ENCODE results near the gene NAXE. TPM values are rescaled to one million over a fixed set of nuclear protein-coding genes. Genes with fewer than 3 reads are reported as not detected.
"Not testable (repeated sequence)": the region's sequence is repeated elsewhere in the genome, so short reads cannot be mapped to it uniquely, and the experiment has no call there.

The NAXE gene
- total and polyA plus RNA-seq, 2 donors, result 40.2 to 64.4 TPM

DNA sequence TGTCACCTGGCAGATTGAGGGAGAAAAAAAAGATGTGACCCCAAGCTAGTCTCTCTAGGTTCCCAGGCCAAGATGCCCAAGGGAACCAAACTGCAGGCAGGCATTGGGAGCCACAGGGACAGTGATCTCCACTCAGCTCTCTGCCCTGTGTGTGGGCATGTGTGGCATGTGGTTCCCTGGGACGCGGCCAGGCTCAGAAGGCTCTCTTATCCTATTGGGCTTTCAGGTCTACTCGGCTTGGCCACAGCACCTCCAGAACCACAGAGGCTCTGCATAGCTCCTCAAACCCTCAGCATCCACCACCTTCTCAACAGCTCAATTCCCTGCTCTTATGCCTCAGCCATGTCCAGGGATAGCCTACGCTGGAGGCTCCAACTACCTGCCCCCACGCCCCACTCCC lies 41.2 kb upstream of the NAXE start:
- Histone ChIP-seq H3K4me3 (ENCODE audit: low read length in 2 of 2) (no peak overlapping the region), H3K9me3 (ENCODE audit: control insufficient read depth in 2 of 2, insufficient read depth in 1 of 2, low read length in 1 of 2) (no peaks in the 10 kb centered on the region), H3K27ac (ENCODE audit: low read depth in 1 of 2, low read length in 1 of 2) (no peak overlapping the region), H3K4me1 (ENCODE audit: control insufficient read depth in 2 of 2, insufficient read depth in 2 of 2, low read length in 2 of 2) (peaks cover 0 to 2% of the 10 kb centered on the region in 2 donors), H3K36me3 (ENCODE audit: control insufficient read depth in 2 of 2, insufficient read depth in 2 of 2, low read length in 1 of 2) (peaks cover 6 to 10% of the 10 kb centered on the region in 2 donors), H3K27me3 (ENCODE audit: control insufficient read depth in 2 of 2, insufficient read depth in 1 of 2, low read length in 1 of 2) (no peaks in the 10 kb centered on the region)
- no peak for DNase-seq (ENCODE audit: low read depth in 6 of 9, low spot score in 9 of 9)
- 86% methylated on average over 5 of the region's 5 CpGs for WGBS

DNA sequence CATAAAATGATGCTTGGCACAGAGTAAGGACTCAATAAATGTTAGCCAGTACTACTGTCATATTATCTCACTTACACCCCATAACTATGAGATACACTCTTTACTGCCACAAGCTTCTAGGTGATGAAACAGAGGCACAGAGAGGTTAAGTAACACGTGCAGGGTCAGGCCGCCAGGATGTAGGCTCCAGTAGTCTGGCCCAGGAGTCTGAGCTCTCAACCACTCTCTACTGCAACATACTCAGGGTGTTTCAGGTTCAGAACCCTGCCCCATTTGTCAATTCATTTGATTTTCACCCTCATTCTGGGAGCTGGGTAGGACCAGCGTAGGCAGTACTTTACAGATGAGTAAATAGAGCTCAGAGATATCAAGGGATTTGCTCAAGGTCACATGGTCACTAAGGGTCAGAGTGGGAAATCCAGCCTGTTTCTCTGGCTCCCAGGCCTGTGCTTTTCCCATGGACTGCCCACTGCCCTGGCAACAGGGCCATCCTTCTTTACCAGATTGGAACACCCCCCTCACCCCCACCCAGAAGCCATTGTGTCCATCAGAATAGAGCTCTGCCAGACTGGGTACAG lies 40.4 kb upstream of the NAXE start:
- 90% methylated on average over 3 of the region's 3 CpGs for whole genome bisulfite sequencing
- H3K27me3 ChIP-seq (ENCODE audit: control insufficient read depth in 2 of 2, insufficient read depth in 1 of 2, low read length in 1 of 2), result no peaks in the 10 kb centered on the region

DNA sequence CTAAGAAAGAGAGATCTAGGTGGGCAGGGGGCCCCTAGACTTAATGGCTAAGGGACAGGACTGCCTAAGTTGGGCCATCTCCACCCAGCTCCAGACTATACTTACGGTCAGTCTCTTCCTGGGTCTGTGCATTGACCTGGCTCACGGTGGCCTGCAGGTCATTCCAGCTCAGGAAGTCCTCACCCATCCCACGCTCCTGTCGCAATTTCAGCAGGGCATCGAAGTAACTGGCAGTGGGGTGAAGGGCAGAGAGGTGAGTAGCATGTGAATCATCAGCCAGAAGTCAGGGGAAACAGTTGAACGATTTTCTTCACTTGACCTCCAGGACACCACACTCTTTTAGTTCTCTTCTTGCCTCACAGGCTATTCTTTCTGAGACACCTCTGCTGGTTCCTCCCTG lies 39.7 kb upstream of the NAXE start:
- no peaks in the 10 kb centered on the region for H3K27me3 ChIP-seq (ENCODE audit: control insufficient read depth in 2 of 2, insufficient read depth in 1 of 2, low read length in 1 of 2)
- no peak for DNase-seq (ENCODE audit: low read depth in 6 of 9, low spot score in 9 of 9)
- WGBS, result 97% methylated on average over 6 of the region's 6 CpGs
- peaks cover 16% of the 10 kb centered on the region in 2 donors for H3K36me3 ChIP-seq (ENCODE audit: control insufficient read depth in 2 of 2, insufficient read depth in 2 of 2, low read length in 1 of 2)
- peaks cover 0 to 2% of the 10 kb centered on the region in 2 donors for H3K4me1 ChIP-seq (ENCODE audit: control insufficient read depth in 2 of 2, insufficient read depth in 2 of 2, low read length in 2 of 2)
- H3K4me3 ChIP-seq (ENCODE audit: low read length in 2 of 2), result no peak overlapping the region
- H3K9me3 ChIP-seq (ENCODE audit: control insufficient read depth in 2 of 2, insufficient read depth in 1 of 2, low read length in 1 of 2), result no peaks in the 10 kb centered on the region
- H3K27ac ChIP-seq (ENCODE audit: low read depth in 1 of 2, low read length in 1 of 2), result no peak overlapping the region

More for the DNA sequence above, 40.4 kb upstream of the NAXE start:
- Histone ChIP-seq H3K4me1 (ENCODE audit: control insufficient read depth in 2 of 2, insufficient read depth in 2 of 2, low read length in 2 of 2) (peaks cover 0 to 2% of the 10 kb centered on the region in 2 donors), H3K9me3 (ENCODE audit: control insufficient read depth in 2 of 2, insufficient read depth in 1 of 2, low read length in 1 of 2) (no peaks in the 10 kb centered on the region), H3K36me3 (ENCODE audit: control insufficient read depth in 2 of 2, insufficient read depth in 2 of 2, low read length in 1 of 2) (peaks cover 12 to 16% of the 10 kb centered on the region in 2 donors), H3K27ac (ENCODE audit: low read depth in 1 of 2, low read length in 1 of 2) (no peak overlapping the region), H3K4me3 (ENCODE audit: low read length in 2 of 2) (no peak overlapping the region)
- DNase-seq (ENCODE audit: low read depth in 6 of 9, low spot score in 9 of 9), result no peak

DNA sequence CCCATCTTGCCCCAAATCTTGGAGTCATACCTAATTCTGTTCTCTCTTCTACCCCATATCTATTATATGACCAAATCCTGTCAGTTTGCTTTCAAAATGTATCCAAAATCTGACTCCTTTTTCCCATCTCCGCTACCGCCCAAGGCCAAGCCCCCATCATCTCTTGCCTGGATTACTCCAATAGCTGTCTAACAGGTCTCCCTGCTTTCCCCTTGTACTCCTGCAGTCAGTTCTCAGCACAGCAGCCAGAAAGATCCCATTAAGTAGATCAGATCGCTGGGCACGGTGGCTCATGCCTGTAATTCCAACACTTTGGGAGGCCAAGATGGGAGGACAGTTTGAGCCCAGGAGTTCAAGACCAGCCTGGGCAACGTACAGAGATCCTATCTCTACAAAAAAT lies 39.1 kb upstream of the NAXE start:
- no peak overlapping the region for H3K27ac ChIP-seq (ENCODE audit: low read depth in 1 of 2, low read length in 1 of 2)
- peaks cover 0 to 2% of the 10 kb centered on the region in 2 donors for H3K4me1 ChIP-seq (ENCODE audit: control insufficient read depth in 2 of 2, insufficient read depth in 2 of 2, low read length in 2 of 2)
- DNase-seq (ENCODE audit: low read depth in 6 of 9, low spot score in 9 of 9), result no peak
- H3K27me3 ChIP-seq (ENCODE audit: control insufficient read depth in 2 of 2, insufficient read depth in 1 of 2, low read length in 1 of 2), result no peaks in the 10 kb centered on the region
- WGBS, result 80% methylated on average over 5 of the region's 5 CpGs
- H3K36me3 ChIP-seq (ENCODE audit: control insufficient read depth in 2 of 2, insufficient read depth in 2 of 2, low read length in 1 of 2), result peaks cover 13 to 16% of the 10 kb centered on the region in 2 donors
- no peaks in the 10 kb centered on the region for H3K9me3 ChIP-seq (ENCODE audit: control insufficient read depth in 2 of 2, insufficient read depth in 1 of 2, low read length in 1 of 2)
- H3K4me3 ChIP-seq (ENCODE audit: low read length in 2 of 2), result no peak overlapping the region

DNA sequence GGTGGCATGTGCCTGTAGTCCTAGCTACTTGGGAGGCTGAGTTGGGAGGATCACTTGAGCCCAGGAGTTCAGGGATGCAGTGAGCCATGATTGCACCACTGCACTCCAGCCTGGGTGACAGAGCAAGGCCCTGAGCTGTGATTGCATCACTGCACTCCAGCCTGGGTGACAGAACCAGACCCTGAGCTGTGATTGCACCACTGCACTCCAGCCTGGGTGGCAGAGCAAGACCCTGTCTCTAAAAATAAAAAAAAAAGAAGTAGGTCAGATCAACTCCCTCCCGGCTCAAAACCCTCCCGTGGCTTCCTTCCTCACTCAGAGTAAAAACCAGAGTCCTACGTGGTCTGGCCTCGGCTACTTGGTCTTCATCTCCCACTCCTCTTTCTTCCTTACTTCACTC lies 38.6 kb upstream of the NAXE start:
- peaks cover 12 to 16% of the 10 kb centered on the region in 2 donors for H3K36me3 ChIP-seq (ENCODE audit: control insufficient read depth in 2 of 2, insufficient read depth in 2 of 2, low read length in 1 of 2)
- not testable (repeated sequence) for DNase-seq (ENCODE audit: low read depth in 6 of 9, low spot score in 9 of 9); H3K9me3 ChIP-seq (ENCODE audit: control insufficient read depth in 2 of 2, insufficient read depth in 1 of 2, low read length in 1 of 2); H3K27ac ChIP-seq (ENCODE audit: low read depth in 1 of 2, low read length in 1 of 2); H3K27me3 ChIP-seq (ENCODE audit: control insufficient read depth in 2 of 2, insufficient read depth in 1 of 2, low read length in 1 of 2); H3K4me1 ChIP-seq (ENCODE audit: control insufficient read depth in 2 of 2, insufficient read depth in 2 of 2, low read length in 2 of 2); H3K4me3 ChIP-seq (ENCODE audit: low read length in 2 of 2)
- WGBS, result 40% methylated on average over 4 of the region's 4 CpGs

DNA sequence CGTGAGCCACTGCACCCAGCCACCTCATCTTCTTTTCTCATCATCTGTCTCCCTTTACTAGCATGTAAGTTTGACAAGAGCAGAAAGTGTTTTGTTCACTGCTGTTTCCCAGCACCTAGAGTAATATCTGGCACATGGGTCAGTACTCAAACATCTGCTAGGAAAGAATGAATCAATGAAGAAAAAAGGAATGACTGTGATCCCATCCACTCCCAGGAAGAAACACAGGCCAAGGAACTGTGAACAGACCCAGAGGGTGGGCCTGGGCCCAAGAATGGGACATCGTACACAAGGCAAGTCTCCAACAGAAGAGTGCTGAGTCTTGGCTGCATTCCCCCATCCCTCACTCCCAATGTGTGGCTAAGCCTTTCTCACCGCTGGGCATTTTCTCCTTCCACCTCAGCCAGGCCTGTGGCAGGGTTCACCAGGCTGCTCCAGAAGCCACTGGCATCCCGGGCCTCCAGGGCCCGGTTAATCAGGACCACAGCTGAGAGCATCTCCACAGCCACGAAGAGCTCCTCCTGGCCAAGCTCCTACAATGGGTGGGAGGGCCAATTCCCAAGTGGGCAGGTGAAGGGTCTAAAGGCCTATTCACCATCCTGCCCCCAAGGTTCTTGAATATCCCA lies 37.6 kb upstream of the NAXE start:
- H3K27ac ChIP-seq (ENCODE audit: low read depth in 1 of 2, low read length in 1 of 2), result no peak overlapping the region
- H3K9me3 ChIP-seq (ENCODE audit: control insufficient read depth in 2 of 2, insufficient read depth in 1 of 2, low read length in 1 of 2), result no peaks in the 10 kb centered on the region
- H3K36me3 ChIP-seq (ENCODE audit: control insufficient read depth in 2 of 2, insufficient read depth in 2 of 2, low read length in 1 of 2), result peaks cover 7 to 10% of the 10 kb centered on the region in 2 donors
- no peak overlapping the region for H3K4me3 ChIP-seq (ENCODE audit: low read length in 2 of 2)
- no peaks in the 10 kb centered on the region for H3K27me3 ChIP-seq (ENCODE audit: control insufficient read depth in 2 of 2, insufficient read depth in 1 of 2, low read length in 1 of 2)
- WGBS, result over 99% methylated on average over 6 of the region's 6 CpGs
- DNase-seq (ENCODE audit: low read depth in 6 of 9, low spot score in 9 of 9), result no peak
- H3K4me1 ChIP-seq (ENCODE audit: control insufficient read depth in 2 of 2, insufficient read depth in 2 of 2, low read length in 2 of 2), result peaks cover 0 to 2% of the 10 kb centered on the region in 2 donors

DNA sequence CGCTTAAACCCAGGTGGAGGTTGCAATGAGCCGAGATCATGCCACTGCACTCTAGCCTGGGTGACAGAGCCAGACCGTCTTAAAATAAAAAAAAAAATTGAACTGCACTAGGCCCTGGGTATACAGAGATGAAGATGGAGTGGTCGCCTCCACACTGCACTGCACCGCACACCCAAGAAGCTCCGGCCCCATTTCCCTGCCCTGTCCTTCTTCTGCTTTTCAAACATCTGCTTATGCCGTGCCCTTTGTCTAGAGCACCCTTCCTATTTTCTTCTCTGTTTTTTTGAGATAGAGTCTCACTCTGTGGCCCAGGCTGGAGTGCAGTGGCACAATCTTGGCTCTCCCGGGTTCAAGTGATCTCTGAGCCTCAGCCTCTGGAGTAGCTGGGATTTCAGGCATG lies 36.6 kb upstream of the NAXE start:
- H3K27me3 ChIP-seq (ENCODE audit: control insufficient read depth in 2 of 2, insufficient read depth in 1 of 2, low read length in 1 of 2), result no peaks in the 10 kb centered on the region
- no peak for DNase-seq (ENCODE audit: low read depth in 6 of 9, low spot score in 9 of 9)
- 84% methylated on average over 8 of the region's 8 CpGs for WGBS

DNA sequence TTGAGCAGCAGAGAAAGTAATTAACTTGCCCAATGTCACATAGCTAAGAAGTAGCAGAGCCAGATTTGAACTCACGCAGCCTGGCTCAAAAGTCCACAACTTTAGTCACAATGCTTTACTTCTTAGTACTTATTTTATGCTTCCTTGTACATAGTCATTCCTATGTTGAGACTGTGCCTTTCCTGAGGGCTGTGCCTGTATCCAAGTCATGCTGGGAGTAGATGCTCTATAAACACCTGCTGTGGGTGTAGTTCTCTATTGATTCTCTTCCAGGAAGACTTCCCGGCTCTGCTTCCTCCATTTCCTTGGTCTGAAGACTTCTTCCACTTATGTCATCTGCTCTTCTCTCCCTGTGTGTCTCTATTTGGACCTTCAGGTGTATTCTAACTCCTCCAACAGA lies 35.9 kb upstream of the NAXE start:
- no peak for DNase-seq (ENCODE audit: low read depth in 6 of 9, low spot score in 9 of 9)
- Histone ChIP-seq H3K9me3 (ENCODE audit: control insufficient read depth in 2 of 2, insufficient read depth in 1 of 2, low read length in 1 of 2) (no peaks in the 10 kb centered on the region), H3K4me3 (ENCODE audit: low read length in 2 of 2) (no peak overlapping the region), H3K27me3 (ENCODE audit: control insufficient read depth in 2 of 2, insufficient read depth in 1 of 2, low read length in 1 of 2) (no peaks in the 10 kb centered on the region), H3K27ac (ENCODE audit: low read depth in 1 of 2, low read length in 1 of 2) (no peak overlapping the region), H3K4me1 (ENCODE audit: control insufficient read depth in 2 of 2, insufficient read depth in 2 of 2, low read length in 2 of 2) (peaks cover 0 to 2% of the 10 kb centered on the region in 2 donors), H3K36me3 (ENCODE audit: control insufficient read depth in 2 of 2, insufficient read depth in 2 of 2, low read length in 1 of 2) (peaks cover 14 to 15% of the 10 kb centered on the region in 2 donors)
- WGBS, result 95% methylated on average over 2 of the region's 2 CpGs

More for the DNA sequence above, 36.6 kb upstream of the NAXE start:
- Histone ChIP-seq H3K9me3 (ENCODE audit: control insufficient read depth in 2 of 2, insufficient read depth in 1 of 2, low read length in 1 of 2) (no peaks in the 10 kb centered on the region), H3K4me3 (ENCODE audit: low read length in 2 of 2) (no peak overlapping the region), H3K4me1 (ENCODE audit: control insufficient read depth in 2 of 2, insufficient read depth in 2 of 2, low read length in 2 of 2) (peaks cover 0 to 2% of the 10 kb centered on the region in 2 donors), H3K36me3 (ENCODE audit: control insufficient read depth in 2 of 2, insufficient read depth in 2 of 2, low read length in 1 of 2) (peaks cover 13 to 15% of the 10 kb centered on the region in 2 donors), H3K27ac (ENCODE audit: low read depth in 1 of 2, low read length in 1 of 2) (no peak overlapping the region)

DNA sequence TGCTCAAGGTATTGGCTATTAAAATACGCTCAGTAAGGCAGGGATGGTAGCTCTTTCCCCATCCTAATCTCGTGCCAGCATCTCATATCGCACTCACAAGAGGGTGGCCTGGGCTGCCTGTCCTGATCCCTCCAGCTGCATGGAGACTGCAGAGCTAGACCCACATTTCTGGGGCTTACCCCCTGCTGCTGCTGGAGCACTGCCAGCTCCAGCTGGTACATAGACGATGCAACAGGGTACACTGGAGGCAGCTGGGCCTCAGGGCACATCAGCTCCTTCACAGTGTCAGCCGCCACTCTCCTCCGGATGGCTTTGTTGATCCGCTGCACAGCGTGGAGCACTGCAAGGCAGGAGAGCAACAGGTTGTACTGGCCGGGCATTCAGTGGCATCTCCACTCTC lies 35.2 kb upstream of the NAXE start:
- Histone ChIP-seq H3K27me3 (ENCODE audit: control insufficient read depth in 2 of 2, insufficient read depth in 1 of 2, low read length in 1 of 2) (no peaks in the 10 kb centered on the region), H3K4me1 (ENCODE audit: control insufficient read depth in 2 of 2, insufficient read depth in 2 of 2, low read length in 2 of 2) (peaks cover 0 to 2% of the 10 kb centered on the region in 2 donors), H3K36me3 (ENCODE audit: control insufficient read depth in 2 of 2, insufficient read depth in 2 of 2, low read length in 1 of 2) (peaks cover 14 to 18% of the 10 kb centered on the region in 2 donors), H3K27ac (ENCODE audit: low read depth in 1 of 2, low read length in 1 of 2) (no peak overlapping the region), H3K9me3 (ENCODE audit: control insufficient read depth in 2 of 2, insufficient read depth in 1 of 2, low read length in 1 of 2) (no peaks in the 10 kb centered on the region), H3K4me3 (ENCODE audit: low read length in 2 of 2) (no peak overlapping the region)
- WGBS, result 85% methylated on average over 9 of the region's 9 CpGs
- no peak for DNase-seq (ENCODE audit: low read depth in 6 of 9, low spot score in 9 of 9)
